Stomach smooth muscle (tissue), 2 donors: Measurements from ENCODE around the gene APBB1IP.

Experiments
- H3K27ac ChIP-seq: one replicate; pipeline ENCODE4 v1.7.0; 2013; ENCODE audit warnings: mild to moderate bottlenecking, low read length, inconsistent platforms
- H3K27me3 ChIP-seq, 2 donors: one replicate each; pipeline ENCODE4 v1.7.0; 2013; ENCODE audit warnings: low read length in 2 of 2; ENCODE audit not compliant: insufficient read depth in 2 of 2, control insufficient read depth in 1 of 2
- H3K36me3 ChIP-seq, 2 donors: one replicate each; pipeline ENCODE4 v1.7.0; 2013; ENCODE audit warnings: low read length in 2 of 2; ENCODE audit not compliant: control insufficient read depth in 2 of 2, insufficient read depth in 2 of 2
- H3K4me1 ChIP-seq: one replicate; pipeline ENCODE4 v1.7.0; 2013; ENCODE audit warnings: low read length; ENCODE audit not compliant: control insufficient read depth, insufficient read depth
- H3K4me3 ChIP-seq, 2 donors: one replicate each; pipeline ENCODE4 v1.7.0; 2013; ENCODE audit warnings: low read length in 2 of 2
- H3K9ac ChIP-seq, 2 donors: one replicate each; pipeline ENCODE4 v1.7.0; 2013; ENCODE audit warnings: low read length in 2 of 2, mild to moderate bottlenecking in 1 of 2
- H3K9me3 ChIP-seq, 2 donors: one replicate each; pipeline ENCODE4 v1.7.0; 2013; ENCODE audit warnings: low read length in 2 of 2; ENCODE audit not compliant: control insufficient read depth in 2 of 2
- donor health status: healthy.
- donor health status: Pancreatic carcinoma.

Gene APBB1IP

GRCh38 chr10:26417136-26417535, 21.0 kb upstream of the APBB1IP start:
- no peaks in the 10 kb centered on the region for H3K27me3 ChIP-seq
- H3K4me3 ChIP-seq: no peak overlapping the region
- H3K27ac ChIP-seq: no peak overlapping the region
- no peaks in the 10 kb centered on the region for H3K9me3 ChIP-seq
- H3K36me3 ChIP-seq: no peaks in the 10 kb centered on the region
- no peak overlapping the region for H3K9ac ChIP-seq
- H3K4me1 ChIP-seq: no peaks in the 10 kb centered on the region

GRCh38 chr10:26422977-26423376, 15.2 kb upstream of the APBB1IP start:
- Histone ChIP-seq H3K36me3 (no peaks in the 10 kb centered on the region), H3K4me3 (no peak overlapping the region)

GRCh38 chr10:26423722-26424121, 14.4 kb upstream of the APBB1IP start:
- Histone ChIP-seq H3K27ac (no peak overlapping the region), H3K9me3 (peaks cover 0 to 3% of the 10 kb centered on the region in 2 donors), H3K36me3 (no peaks in the 10 kb centered on the region), H3K27me3 (no peaks in the 10 kb centered on the region), H3K9ac (no peak overlapping the region), H3K4me3 (no peak overlapping the region), H3K4me1 (no peaks in the 10 kb centered on the region)

More at GRCh38 chr10:26422977-26423376, 15.2 kb upstream of the APBB1IP start:
- Histone ChIP-seq H3K9ac (no peak overlapping the region), H3K9me3 (peaks cover 0 to 3% of the 10 kb centered on the region in 2 donors), H3K4me1 (no peaks in the 10 kb centered on the region), H3K27ac (no peak overlapping the region), H3K27me3 (no peaks in the 10 kb centered on the region)

GRCh38 chr10:26430641-26431163, 7.4 kb upstream of the APBB1IP start:
- H3K36me3 ChIP-seq: no peaks in the 10 kb centered on the region
- no peak overlapping the region for H3K4me3 ChIP-seq
- H3K9me3 ChIP-seq: no peaks in the 10 kb centered on the region
- no peak overlapping the region for H3K9ac ChIP-seq
- H3K4me1 ChIP-seq: no peaks in the 10 kb centered on the region
- H3K27ac ChIP-seq: no peak overlapping the region
- no peaks in the 10 kb centered on the region for H3K27me3 ChIP-seq

GRCh38 chr10:26432938-26433337, 5.2 kb upstream of the APBB1IP start:
- Histone ChIP-seq H3K9me3 (no peaks in the 10 kb centered on the region), H3K4me3 (no peak overlapping the region), H3K27ac (no peak overlapping the region), H3K27me3 (peaks cover 0 to 2% of the 10 kb centered on the region in 2 donors), H3K4me1 (no peaks in the 10 kb centered on the region), H3K9ac (no peak overlapping the region), H3K36me3 (no peaks in the 10 kb centered on the region)

GRCh38 chr10:26435852-26436251, 2.3 kb upstream of the APBB1IP start:
- Histone ChIP-seq H3K9me3 (no peaks in the 10 kb centered on the region), H3K36me3 (no peaks in the 10 kb centered on the region), H3K4me1 (no peaks in the 10 kb centered on the region), H3K9ac (no peak overlapping the region), H3K27me3 (peaks cover 0 to 4% of the 10 kb centered on the region in 2 donors), H3K27ac (no peak overlapping the region), H3K4me3 (no peak overlapping the region)

- Histone ChIP-seq H3K9ac (no peak overlapping the region), H3K36me3 (no peaks in the 10 kb centered on the region), H3K27ac (no peak overlapping the region), H3K9me3 (no peaks in the 10 kb centered on the region), H3K4me1 (no peaks in the 10 kb centered on the region), H3K4me3 (no peak overlapping the region), H3K27me3 (peaks cover 0 to 4% of the 10 kb centered on the region in 2 donors)
Measured at GRCh38 chr10:26436848-26437247, 1.3 kb upstream of the APBB1IP start.

- H3K9me3 ChIP-seq: no peaks in the 10 kb centered on the region
- H3K9ac ChIP-seq: no peak overlapping the region
- H3K27ac ChIP-seq: no peak overlapping the region
- H3K36me3 ChIP-seq: no peaks in the 10 kb centered on the region
- H3K4me1 ChIP-seq: no peaks in the 10 kb centered on the region
- H3K27me3 ChIP-seq: peaks cover 0 to 4% of the 10 kb centered on the region in 2 donors
- peak overlapping the region in 1 of 2 donors; percentile 55 for H3K4me3 ChIP-seq
Measured at GRCh38 chr10:26438534-26439341, 597 bp downstream of the APBB1IP start.

- no peak overlapping the region for H3K27ac ChIP-seq
- no peaks in the 10 kb centered on the region for H3K36me3 ChIP-seq
- no peaks in the 10 kb centered on the region for H3K9me3 ChIP-seq
- H3K27me3 ChIP-seq: peaks cover 0 to 4% of the 10 kb centered on the region in 2 donors
- peak overlapping the region in 1 of 2 donors; percentile 55 for H3K4me3 ChIP-seq
- H3K9ac ChIP-seq: no peak overlapping the region
- H3K4me1 ChIP-seq: no peaks in the 10 kb centered on the region
Measured at GRCh38 chr10:26439406-26440087, 1.4 kb downstream of the APBB1IP start.

GRCh38 chr10:26440088-26440470, 1.9 kb downstream of the APBB1IP start:
- Histone ChIP-seq H3K4me3 (no peak overlapping the region), H3K9me3 (no peaks in the 10 kb centered on the region)

More at GRCh38 chr10:26440088-26440470, 1.9 kb downstream of the APBB1IP start:
- Histone ChIP-seq H3K9ac (no peak overlapping the region), H3K27ac (no peak overlapping the region), H3K4me1 (no peaks in the 10 kb centered on the region), H3K36me3 (no peaks in the 10 kb centered on the region), H3K27me3 (peaks cover 0 to 4% of the 10 kb centered on the region in 2 donors)
